NOMO-1 treated with dmso at 0.1 percent for 144 hours (cell line): Measurements from ENCODE around the gene RNU1-4.
"Not testable (repeated sequence)": the region's sequence is repeated elsewhere in the genome, so short reads cannot be mapped to it uniquely, and the experiment has no call there.

Source experiments
- DNase-seq: peaks from one replicate; lab custom pipeline; 2025; ENCODE audit not compliant: unreplicated experiment; lab: John Stamatoyannopoulos, UW

The RNU1-4 gene

DNA sequence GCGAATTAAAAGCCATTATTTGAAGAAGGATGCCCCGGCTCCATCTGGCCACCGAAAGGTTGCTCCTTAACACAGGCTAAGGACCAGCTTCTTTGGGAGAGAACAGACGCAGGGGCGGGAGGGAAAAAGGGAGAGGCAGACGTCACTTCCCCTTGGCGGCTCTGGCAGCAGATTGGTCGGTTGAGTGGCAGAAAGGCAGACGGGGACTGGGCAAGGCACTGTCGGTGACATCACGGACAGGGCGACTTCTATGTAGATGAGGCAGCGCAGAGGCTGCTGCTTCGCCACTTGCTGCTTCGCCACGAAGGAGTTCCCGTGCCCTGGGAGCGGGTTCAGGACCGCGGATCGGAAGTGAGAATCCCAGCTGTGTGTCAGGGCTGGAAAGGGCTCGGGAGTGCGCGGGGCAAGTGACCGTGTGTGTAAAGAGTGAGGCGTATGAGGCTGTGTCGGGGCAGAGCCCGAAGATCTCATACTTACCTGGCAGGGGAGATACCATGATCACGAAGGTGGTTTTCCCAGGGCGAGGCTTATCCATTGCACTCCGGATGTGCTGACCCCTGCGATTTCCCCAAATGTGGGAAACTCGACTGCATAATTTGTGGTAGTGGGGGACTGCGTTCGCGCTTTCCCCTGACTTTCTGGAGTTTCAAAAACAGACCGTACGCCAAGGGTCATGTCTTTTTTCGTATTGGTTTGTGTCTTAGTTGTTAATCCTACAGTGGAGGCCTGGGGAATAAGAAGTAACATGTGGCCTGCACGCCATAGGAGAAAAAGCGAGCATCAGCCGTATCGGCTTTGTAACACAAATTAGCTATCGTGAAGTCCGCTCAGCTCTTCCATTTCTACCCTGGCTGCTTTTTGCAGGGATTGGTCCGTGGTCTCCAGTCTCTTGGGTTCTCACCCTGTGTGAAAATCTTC, at the start of gene RNU1-4:
Gene RNU1-4 (plus strand): TSS at position 470 of the 918 bp plus-strand sequence.
- DNase-seq: not testable (repeated sequence)

DNA sequence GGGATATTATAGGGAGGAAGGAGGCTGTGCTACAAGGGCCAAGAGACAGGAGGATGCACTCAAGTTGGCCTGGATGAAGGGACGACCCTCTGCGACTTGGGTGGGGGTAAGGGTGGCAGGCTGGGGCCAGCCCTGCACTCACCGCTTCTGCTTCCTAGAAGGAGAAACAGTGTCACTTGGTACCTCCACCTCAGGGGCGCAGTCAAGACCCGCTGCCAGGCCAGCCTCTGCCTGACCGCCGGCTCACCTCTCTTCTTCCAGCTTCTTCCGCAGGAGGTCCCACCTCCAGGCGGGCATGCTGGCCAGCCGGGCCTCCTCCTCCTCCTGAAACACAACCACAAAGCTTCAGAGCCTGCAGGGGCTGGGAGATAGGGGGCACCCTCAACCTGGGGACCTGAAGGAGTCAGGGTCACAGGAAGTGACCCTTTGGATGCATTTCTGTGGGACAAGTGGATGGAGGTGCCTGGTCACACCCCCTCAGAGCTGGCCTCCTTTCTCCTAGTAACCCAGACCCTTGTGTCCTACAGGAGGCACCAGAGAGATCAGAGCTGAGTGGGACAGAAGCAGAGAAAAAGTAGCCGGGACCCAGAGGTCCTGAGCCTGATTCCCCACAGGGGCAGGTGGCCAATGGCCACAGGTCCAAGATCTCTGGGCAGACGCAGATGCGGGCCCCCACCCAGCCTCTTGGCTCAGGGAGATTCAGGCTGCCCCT, 49.2 kb upstream of the RNU1-4 start:
- not testable (repeated sequence) for DNase-seq

DNA sequence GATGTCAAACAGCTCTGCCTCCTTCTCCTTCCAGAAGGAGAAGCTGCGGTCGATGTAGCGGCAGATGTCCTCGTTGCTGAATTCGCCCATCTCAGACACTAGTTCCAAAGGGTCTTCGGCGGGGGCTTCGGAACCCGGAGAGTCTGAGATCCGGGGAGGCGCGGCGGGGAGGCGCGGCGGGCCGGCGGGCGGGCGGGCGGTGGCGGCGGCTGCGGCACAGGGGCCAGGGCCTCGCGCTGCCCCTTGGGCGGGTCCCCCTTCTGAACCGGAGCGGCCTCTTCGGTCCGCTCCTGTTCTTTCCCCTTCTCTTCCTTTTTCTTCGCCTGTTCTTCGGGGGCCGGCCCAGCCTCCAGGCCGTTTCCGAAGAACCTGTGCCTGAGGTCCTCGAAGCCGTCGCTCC, 48.0 kb upstream of the RNU1-4 start:
- not testable (repeated sequence) for DNase-seq

DNA sequence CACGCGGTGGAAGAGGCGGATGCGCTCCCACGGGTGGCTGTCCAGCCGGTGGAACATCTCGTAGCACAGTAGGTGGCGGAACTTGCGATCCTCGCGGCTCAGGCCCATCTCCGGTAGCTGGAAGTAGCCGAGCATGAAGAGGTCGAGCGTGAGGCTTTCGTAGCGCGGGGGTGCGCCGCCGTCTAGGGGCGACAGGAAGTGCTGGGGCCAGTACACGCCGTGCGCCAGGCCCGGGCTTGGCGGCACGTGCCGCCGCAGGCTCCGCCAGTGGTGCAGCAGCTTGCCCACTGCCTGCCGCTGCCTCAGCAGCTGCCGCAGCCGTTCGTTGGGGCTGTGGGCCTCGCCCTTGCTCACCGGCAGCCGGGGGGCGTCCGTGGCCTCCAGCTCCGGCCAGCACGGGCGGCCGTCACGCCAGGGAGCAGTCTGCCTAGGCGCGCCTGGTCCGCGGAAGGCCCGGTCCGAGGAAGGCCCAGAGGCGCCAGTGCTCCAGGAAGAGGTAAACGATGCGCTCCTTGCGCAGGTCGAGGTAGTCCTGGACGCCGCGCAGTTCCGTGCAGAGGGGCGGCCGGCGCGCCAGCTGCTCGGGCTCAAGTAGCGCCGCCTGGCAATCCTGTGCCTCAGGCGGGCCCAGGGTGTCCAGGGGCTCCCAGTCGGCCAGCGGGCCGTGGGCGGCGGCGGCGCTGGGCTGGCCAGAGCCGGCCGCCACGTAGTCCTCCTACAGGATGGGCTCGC, 47.4 kb upstream of the RNU1-4 start:
- DNase-seq: not testable (repeated sequence)

DNA sequence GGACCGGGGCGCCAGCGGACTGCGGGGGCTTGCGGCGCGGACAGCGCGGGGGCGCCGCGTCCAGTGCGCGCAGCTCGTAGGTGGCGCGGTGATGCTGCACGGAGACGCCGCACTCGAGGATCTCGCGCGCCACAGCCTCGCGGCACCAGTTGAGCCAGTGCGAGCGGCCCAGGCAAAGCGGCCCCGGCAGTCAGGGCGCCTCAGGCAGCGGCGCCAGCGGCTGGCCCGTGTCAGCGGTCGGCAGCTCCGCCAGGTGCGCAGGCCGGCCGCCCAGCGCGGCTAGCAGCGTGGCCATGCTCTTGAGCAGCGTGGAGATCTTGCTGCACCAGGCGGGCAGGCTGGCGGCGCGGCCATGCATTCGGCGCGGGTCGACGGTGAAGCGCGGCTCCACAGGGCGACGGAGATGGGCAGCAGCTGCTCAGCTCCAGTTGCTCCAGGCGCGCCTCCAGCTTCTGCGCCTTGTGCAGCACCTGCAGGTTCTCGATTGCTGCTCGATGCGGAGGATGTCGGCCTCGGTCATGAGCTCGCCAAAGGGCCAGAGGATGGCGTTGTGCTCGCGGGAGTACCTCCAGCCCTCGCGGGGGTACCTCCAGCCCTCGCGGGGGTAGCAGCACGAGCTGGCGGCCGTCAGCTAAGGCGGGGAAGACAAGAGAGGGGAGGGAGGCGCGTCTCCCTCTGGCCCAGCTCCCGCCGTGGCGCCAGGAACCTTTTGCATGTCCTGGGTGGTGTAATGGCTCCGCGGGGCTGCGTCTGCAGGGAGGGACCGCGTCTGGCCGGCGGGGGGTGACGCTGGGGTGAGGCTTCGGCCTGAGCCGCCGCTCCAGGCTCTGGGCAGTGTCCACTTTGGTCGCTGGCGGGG, 46.6 kb upstream of the RNU1-4 start:
- not testable (repeated sequence) for DNase-seq

DNA sequence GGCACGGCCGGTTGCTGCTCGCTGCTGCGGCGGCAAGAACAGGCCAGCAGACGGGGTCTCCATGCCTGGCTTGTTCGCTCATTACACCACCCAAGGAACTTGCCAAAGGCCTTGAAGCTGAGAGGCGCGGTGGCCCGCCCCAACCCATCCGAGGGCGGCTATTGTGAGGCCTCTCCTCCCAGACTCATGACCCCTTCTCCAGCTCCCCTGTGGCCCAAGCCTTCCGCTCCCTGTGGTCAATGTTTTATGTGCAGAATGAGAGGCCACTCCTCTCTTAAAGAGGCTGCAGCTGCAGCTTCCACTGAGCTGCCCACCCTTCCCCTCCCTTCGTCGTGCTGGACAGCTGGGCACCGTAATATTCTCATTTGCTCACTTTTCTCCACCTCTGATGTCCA, 46.0 kb upstream of the RNU1-4 start:
- DNase-seq: not testable (repeated sequence)

DNA sequence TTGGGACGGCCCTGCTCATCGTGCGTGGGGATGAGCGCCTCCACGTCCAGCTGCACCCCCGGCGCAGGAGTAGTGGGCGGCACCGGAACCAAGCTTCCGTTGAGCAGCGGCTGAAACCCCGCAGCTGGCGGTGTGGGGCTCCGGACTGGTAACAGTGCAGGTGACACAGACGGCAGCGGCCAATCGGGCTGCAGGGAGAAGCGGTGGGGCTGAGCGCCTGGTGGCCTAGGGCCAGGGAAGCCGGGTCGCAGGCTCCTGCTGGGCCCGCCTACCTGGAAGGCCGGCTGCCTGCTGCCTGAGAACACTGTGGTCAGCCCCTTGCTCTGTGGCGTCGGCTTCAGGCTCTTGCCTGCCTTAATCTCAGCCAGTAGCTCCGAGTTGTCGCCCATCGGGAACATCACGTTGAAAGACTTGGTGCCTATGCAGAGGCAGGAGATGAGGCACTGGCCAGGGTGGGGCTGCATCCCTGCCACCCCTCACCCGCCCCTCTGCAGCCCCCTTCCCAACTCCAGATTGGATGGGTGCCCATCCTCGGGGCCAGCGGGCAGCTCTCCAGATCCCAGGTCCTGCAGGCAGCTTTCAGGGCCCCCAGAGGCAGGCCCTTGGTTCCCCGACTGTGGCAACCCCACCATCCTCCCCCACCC, 43.7 kb upstream of the RNU1-4 start:
- DNase-seq: not testable (repeated sequence)

DNA sequence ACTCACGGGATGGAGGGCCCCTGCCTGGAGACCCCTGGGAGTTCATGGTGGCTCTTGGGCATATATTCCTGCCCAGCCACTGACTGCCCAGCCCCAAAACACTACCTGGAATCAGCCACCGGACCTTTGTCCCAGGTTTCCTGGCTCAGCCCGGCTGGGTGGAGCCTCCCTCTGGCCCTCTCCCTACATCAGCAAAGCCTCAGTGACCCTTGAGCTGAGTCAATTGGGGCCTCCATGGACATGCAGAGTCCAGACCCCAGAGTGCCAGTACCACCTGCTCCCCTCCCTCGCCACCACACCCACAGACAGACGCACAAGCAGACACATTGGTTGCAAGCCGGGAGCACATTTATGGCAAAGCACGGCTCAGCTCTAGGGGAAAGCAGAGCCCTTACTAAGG, 43.2 kb upstream of the RNU1-4 start:
- not testable (repeated sequence) for DNase-seq

DNA sequence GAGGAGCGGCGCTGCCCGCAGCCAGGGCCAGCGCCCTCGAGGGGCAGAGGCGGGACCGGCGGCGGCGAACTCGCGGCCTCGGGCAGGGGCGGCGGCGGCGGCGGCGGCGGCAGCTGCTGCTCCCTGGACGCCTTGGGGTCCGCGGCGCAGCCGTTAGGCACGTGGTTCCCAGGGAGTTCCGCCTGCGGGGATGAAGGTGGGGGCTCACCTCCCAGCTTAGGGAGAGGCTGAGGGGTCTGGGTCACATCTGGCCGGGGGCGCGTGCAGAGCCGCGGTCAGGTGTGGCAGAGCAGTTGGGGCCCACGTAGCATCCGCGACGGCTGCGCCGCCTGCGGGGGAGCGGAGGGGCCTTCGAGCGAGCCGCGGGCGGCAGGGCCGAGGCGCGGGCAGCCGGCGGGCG, 40.9 kb upstream of the RNU1-4 start:
- DNase-seq: not testable (repeated sequence)

DNA sequence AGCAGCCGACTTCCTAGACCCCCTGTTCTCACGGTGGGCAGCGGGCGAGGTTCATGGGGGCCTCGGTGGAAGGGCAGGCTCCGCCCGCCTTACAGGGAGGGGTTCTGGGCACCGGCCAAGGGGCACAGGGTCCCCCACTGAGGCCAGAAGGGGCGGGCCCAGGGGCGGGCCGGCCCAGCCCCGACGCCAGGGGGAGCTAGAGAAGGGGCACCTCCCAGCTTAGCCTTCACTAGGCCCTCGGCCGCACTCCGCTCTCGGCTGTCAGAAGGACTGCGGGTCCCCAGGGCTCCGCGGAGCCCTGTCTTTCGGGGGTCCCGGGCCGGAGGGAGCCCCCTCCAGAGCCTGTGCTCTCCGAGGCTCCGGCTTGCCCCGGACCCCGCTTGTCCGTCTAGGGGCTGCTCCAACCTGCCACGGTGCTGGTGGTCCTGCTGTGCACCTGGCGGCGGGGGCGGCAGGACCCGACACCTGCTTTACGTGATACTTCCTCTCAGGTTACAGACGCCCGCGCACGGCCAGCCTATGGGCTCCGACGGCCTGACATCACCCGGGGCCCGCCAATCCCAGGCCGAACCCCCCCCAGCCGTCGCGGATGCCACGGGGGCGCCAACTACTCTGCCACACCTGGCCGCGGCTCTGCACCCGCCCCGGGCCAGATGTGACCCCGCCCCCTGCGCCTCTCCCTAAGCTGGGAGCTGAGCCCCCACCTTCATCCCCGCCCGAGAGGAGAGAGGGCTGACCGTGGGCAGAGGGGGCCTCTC, 40.0 kb upstream of the RNU1-4 start:
- not testable (repeated sequence) for DNase-seq

DNA sequence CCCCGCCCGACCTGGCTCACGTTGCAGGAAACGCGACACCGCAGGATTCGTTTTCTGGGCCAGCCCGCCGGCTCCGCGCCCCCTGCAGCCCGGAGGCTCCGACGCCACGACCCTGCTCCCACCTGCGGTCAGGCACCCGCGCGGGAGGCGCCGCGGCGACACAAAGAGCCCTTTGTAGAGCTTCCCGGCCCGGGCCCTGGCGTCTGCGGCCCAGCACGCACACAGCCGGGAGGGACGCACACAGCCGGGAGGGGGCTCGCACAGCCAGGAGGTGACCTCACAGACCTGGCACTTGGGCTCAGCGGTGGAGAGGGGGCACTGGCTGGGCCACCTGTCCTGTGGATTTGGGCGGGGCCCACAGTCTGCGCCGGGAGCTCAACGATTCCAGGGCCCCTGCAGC, 39.1 kb upstream of the RNU1-4 start:
- not testable (repeated sequence) for DNase-seq

DNA sequence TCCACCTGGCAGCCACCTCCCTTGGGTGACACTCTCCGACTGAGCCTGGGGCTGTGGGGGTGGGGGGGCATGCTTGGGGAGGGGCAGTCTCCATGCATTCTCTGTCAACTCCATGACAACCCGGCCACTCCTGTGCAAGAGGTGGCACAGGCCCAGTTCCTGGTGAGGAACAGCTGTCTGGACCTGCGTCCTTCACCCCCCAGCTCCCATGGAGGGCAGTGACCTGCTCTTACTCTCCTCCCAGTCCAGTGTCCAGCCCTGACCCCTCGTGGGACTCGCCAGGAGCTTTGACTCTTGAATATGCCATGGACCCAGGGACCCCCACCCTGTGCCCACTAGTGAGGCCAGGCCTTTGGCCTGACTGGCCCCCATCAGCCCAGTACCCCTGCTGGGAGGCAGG, 38.0 kb upstream of the RNU1-4 start:
- DNase-seq: not testable (repeated sequence)

DNA sequence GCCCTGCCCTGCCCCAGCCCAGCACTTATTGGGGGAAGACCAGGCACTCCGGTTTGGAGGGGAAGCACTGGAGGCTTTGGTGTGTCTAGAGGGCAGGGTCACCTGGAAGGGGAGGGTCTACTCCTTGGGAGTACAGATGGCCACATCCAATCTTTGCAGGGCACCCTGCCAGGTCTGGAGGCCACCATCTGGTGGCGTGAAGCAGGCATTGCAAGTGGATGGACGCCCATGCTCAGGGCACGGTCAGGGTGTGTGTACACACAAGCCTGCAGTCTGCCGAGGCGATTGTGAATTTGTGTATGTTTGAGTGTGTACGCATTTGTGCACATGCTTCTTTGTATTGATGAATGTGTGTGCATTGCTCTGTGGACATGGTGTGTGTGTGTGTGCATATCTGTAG, 37.2 kb upstream of the RNU1-4 start:
- not testable (repeated sequence) for DNase-seq

DNA sequence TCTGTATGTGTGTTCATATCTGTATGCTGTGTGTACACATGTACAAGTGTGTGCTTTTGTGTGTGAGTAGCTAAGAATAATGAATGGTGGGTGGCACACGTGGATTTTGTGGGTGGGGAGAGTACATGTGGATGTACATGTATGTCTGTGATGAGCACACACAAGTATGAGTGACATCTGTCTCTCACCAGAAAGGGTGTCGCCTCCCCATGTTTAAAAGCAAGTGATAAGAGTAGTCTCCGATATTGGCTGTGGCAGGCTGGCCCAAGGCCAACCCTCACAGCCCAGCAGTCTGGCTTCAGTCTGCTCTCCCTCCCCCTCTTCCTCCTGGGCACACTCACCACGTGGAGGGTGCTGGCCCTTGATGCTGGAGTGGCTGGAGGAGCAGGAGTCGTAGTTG, 36.7 kb upstream of the RNU1-4 start:
- DNase-seq: not testable (repeated sequence)

DNA sequence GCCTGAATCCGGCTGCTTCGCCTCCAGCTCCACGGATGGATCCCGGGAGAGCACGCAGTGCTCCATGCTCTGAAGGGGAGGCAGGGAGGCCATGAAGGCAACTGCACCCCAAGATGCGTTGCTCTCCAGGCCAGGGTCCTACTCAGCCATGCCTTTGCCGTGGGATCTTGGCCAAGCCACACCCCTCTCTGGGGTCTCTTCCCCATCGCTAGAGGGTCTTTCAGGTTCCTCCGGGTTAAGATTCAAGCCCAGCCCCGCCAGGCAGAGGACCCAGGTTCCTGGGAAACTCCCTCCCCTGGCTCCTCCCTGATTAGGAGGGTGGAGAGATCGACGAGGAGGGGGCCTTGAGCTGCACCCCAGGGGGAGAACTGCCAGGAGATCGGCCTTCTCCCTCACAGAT, 36.2 kb upstream of the RNU1-4 start:
- DNase-seq: not testable (repeated sequence)

DNA sequence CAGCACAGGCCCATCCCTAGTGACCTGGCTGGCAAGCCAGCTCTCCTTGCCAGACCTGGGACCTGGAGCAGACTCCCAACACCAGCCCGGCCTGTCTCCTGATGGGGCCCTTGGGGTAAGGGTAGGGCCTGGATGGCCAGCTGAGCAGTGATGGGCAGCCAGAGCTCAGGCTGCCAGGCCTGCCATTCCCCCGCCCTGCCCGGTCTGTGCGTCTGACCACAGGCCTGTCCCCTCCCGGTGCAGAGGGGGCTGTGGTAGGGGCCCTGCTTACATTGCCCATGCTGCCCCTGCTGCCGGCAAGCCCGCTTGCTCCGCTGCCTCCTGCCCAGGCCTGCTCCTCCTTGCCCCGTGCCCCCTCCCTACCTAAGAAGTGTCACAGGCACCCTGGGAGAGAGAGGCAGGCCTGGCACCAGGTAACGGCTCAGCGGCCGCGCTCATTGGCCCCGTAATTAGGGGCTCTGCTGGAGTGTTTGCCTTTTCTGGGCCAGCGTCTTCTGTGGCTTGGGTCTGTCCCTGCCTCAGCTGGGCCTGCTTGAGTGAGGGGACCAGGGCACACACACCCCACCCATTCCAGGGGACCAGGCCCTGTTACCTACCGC, 35.7 kb upstream of the RNU1-4 start:
- DNase-seq: not testable (repeated sequence)

DNA sequence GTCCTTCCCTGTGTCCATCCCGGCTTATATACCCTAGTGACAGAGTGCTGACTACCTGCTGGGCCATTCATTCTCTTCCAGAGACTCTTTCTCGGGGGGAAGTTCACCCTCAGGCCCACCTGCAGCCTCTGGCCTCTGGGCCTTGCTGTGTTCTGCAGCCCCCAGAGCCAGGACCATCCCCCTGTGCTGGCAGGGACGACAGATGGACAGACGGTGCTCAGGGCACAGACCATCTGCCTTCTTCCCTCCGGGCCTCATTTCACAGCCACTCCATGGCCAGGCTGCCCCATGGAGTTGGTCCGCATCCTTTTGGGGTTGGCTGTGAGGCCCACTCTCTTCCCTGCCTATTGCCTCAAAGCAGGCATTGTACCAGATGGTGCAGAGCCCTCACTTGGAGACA, 34.0 kb upstream of the RNU1-4 start:
- not testable (repeated sequence) for DNase-seq

DNA sequence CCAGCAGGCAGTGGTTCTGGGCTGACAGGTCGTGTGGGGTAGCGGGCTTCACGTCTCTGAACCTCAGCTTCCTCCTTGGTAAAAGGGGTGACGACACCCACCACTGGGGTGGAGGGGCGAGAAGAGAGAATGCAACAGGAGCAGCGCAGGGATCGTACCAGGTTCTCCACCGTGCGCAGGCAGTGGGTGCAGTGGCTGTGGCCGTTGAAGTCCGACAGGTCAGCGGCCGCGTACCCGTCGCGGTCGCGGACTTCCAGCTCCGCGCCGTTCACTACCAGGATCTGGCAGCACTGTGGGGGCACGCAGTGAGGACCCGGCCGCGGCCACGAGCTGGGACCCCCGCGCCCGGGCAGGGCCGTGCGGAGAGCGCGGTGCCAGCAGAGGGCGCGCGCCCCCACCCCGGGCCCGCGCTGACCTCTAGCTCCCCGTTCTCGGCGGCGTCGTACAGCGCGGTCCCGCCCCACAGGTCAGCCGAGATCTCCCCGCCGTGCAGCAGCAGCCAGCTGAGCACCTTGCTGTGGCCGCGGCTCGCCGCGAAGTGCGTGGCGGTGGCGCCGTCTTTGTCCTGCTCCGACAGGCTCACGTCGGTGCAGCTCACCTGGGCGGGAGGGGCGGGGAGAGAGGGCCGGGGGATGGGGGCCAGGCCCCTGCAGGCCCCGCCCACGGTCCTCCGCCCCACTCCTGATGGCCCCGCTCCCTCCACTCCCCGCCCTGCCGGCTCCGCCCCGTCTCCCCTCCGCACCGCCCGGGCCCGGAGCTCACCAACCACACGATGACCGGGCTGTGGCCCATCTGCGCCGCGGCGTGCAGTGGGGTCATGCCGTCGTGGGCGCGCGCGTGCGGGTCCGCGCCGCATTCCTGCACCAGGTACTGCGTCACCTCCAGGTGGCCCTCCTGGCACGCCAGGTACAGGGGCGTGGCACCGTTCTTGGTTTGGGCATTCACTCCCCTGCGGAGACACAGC, 32.9 kb upstream of the RNU1-4 start:
- DNase-seq: not testable (repeated sequence)
